Stimulated activated CD4-positive, alpha-beta T cell treated with anti-CD3 and anti-CD28 coated beads, Interleukin-12 subunit alpha, Interleukin-12 subunit beta, amount 100 ng/mL, for 24 hours (primary cell): Measurements from ENCODE around the gene MGAT4D.
A peak's percentile ranks its signal among the peaks of the same experiment; 100 is the strongest.
"Not testable (repeated sequence)": the region's sequence is repeated elsewhere in the genome, so short reads cannot be mapped to it uniquely, and the experiment has no call there.

Source experiments
- DNase-seq, 2 experiments: peaks; one replicate each; pipeline ENCODE4 v3.0.0-alpha.2; 2020; ENCODE audit warnings: low read depth in 2 of 2

MGAT4D gene

DNA sequence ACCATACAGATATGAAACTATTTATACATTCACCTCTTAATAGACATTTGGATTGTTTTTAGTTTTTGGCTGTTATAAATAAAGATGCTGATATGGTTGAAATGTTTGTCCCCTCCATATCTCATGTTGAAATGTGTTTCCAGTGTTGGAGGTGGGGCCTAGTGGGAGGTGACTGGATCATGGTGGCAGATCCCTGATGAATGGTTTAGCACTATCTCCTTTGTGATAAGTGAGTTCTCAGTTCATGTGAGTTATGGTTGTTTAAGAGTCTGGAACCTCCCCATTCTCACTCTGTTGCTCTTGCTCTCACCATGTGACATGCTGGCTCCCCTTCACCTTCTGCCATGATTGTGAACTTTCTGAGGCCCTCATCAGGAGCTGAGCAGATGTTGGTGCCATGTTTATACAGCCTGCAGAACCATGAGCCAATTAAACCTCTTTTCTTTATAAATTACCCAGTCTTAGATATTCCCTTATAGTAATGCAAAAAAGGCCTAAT, 58.4 kb downstream of the MGAT4D start:
- DNase-seq, result no peak

DNA sequence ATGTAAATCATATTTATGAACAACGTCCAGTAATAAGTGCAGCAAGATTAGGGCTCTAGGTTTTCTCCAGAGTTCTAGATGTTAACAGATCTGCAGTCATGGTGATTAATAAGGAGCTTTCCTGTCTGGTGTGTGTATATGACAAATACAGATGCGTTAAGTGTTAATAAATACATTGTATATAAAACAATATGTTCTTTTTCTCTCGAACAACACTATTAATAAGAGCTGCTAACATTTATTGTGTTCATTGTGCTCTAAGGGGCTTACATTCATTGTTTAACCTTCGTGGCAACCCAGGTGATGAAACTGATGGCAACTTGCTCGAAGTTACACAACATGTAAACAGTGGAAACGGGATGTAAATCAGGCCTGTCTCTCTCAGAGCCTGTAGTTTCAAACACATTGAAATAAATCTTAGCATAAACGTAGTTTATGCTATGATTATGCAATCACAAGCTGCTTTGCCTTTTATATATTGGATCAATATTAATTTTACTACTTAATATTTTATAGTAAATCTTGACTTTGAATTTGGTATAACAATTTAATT, 70.1 kb downstream of the MGAT4D start:
- no peak for DNase-seq

DNA sequence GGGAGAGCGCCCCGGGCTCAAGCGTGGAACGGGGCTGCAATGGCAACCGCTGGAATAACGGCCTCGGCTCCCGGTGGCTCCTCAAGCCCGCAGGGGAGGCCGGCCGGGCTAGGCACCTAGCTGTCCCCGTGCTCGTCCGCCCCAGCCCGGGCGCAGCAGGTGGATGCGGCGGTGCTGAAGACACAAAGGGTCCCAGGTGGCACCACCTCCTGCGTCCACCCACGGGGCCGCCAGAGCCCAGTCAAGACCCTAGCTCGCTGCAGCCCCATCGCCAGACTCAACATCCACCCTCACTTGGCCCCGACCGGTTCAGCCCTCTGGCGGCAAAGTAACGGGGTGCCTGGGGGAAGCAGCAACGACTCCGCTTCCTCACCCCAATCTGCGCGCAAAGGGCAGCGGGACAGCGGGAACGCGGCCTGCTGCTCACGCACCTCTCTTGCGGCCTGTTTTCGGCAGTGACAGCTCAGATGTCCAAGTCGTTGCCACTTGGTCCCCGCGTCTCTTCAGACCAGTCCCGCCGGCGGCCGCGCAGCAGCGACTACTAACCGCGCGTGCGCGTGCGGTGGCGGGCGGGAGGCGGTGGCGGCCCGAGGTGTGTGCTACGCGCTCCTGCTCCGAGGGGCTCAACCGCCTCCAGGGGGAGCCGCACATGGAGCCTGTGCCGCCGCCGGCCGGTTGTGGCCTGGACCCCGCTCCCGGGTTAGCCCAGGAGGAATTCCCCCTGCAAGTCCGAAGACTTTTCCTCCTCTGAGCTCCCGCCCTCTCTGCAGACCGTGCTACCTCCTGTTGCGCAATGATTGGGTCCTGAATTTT, 70.8 kb downstream of the MGAT4D start, which contains the start of gene CLGN:
TSS of gene CLGN (minus strand) at position 543 of the 813 bp plus-strand sequence. CDS start 14,570 bp downstream, outside the sequence.
- DNase-seq, result peak; percentile 21 to 57

DNA sequence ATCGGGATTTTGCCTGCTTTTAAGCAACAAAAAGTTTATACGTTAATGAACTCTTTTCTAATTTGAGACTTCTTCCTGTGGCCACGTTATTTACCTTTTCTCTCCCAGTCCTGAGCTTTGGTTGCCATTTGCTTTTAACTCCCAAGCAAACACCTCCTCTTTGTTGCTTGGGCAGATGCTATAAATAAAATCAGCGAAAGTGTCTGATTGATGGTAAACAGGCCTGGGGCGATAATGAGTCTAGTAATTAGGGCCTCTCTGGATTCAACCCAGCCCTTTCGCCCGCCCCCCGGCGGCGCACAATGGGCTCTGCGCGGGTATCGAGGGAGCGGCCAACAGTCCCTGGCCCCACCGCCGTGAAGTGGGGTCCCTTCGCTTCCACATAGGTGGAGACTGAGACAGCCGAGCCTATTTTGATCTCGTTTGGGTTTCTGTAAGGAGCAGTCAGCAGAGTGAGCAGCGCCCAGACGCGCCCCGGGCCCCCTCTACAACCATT, 71.4 kb downstream of the MGAT4D start:
- peak in 1 of 2 experiments; percentile 6 for DNase-seq

DNA sequence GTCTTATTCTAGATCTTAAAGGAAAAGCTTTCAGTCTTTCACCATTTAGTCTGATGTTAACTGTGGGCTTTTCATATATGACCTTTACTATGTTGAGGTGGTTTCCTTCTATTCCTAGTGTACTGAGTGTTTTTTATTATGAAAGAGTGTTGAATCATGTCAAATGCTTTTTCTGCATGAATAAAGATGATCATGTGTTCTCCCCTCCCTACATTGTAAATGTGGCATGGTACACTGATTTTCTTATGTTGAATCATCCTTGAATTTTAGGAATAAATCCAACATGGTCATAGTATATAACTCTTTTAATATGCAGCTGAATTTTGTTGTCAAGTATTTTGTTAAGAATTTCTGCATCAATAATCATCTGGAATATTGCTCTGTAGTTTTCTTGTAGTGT, 75.0 kb downstream of the MGAT4D start:
- DNase-seq, result no peak

DNA sequence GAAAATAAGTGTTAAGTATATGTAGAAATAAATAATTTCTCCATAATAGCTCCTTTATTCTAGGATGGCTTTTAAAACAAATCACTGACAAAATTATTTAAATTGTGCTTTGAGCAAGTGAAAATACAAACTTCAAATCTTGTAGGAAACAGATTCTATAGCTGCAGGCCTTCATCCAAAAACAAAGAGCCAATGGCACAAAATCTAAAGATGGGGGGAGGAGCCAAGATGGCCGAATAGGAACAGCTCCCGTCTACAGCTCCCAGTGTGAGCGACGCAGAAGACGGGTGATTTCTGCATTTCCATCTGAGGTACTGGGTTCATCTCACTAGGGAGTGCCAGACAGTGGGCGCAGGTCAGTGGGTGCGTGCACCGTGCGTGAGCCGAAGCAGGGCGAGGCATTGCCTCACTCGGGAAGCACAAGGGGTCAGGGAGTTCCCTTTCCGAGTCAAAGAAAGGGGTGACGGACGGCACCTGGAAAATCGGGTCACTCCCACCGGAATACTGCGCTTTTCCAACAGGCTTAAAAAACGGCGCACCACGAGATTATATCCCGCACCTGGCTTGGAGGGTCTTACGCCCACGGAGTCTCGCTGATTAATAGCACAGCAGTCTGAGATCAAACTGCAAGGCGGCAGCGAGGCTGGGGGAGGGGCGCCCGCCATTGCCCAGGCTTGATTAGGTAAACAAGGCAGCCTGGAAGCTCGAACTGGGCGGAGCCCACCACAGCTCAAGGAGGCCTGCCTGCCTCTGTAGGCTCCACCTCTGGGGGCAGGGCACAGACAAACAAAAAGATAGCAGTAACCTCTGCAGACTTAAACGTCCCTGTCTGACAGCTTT, 84.7 kb downstream of the MGAT4D start:
- DNase-seq, result not testable (repeated sequence)

DNA sequence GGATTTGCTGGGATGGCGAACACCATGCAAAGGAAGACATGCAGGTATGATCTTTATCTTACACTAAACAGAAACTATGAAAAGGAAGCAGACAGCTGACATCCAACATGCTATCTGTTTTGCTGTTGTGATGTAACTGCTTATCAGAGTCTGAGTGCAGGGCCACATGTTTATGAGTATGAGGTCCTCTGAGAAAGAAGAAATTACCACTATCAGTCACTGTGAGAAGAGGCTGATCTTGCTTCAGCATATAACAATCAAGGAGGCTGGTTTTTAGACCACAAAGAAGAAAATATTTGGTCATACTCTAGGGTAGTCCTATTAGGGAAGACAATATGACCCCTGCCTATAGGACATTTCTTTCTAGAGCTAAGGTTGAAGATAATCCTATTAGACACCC, 89.1 kb downstream of the MGAT4D start:
- DNase-seq, result no peak

DNA sequence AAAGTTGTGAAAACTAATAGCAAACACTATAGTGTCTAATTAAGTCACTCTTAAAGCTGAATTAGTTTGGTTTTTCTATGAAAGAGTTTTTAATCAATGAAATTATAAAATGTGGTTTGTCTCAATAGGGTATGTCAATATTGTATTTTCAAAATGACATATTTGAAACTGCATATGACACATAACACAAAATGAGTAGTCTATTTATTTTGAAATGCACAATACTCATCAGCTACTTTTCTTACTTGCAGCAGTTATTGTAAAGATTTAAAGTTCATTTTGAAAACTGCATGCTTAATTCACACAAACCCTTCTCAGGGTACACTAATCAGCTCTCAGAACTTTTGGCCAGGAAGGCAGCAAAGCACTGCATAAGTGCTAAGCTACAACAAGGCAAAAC, 91.8 kb downstream of the MGAT4D start:
- DNase-seq, result no peak

DNA sequence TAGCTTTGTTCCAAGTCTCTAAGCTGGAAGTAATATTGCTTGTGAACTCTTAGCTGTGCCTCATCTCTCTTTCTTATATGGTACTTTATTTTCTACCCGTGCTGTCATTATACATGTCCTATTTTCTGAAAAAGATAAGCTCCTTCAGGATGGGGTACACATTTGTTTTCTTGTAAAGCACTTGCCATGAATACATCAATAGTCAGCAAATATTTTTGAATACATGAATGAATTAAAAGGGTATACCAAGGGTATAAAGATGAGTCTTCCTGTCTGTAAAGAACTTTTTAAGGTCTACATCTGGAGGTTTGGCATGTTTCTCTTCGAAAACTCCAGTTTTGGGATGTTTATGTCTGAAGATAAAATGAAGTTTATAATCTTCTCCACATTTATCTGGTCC, 98.0 kb downstream of the MGAT4D start:
- DNase-seq, result no peak

DNA sequence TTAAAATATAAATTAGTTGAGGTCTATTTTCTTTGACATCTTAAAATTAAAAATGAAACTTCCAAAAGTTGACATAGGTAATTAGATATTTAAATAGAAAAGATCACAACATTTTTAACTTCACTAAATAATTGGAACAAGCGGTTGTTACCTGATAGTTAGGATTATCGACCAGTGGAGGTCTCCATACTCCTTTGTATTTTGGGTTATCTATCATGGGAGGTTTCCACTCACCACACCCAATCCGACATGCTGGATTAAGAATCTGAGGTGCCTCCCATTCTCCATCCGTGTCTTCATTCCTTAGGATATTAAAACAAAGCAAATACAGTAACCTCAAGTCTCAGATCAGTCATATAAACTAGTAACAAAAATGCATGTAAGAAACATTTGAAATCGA, 102.4 kb downstream of the MGAT4D start:
- DNase-seq, result no peak
